RPMI7951 (cell line): ENCODE results near the gene CASQ2. TPM values are rescaled to one million over a fixed set of nuclear protein-coding genes. Genes with fewer than 3 reads are reported as not detected.
"Not testable (repeated sequence)": the region's sequence is repeated elsewhere in the genome, so short reads cannot be mapped to it uniquely, and the experiment has no call there.

Experiments
- DNase-seq: peaks from one replicate; pipeline ENCODE4 v3.0.0-alpha.2; 2012; ENCODE audit warnings: low read depth
- total RNA-seq: library from RNA; depleted of rRNA; stranded (reverse); fragments of >200 nt; shearing (Covaris generic); gene quantifications from 2 replicates; pipeline ENCODE4 v1.2.3, GENCODE V29; 2014

The CASQ2 gene
- total RNA-seq, 1 experiment from 2014 or later: not detected

DNA sequence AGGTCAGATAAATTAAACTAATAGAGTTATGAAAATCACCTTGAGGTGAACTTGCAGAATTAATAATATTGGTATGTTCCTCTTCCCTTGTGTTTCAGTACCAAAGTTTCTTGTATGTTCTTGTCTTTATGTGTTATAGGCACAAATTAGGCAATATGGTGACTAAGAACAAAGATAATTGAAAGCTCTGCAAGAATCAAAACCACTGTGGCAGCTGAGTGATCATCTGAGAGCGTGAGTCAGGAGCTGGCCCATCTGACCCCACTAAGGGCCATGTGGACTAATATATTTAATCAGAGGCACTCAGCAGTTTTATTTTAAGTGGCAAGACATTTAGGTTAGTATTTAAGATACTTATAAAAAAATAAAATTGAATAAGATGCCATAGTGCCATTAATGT is 12.8 kb upstream of the CASQ2 start:
- peak; percentile 68 for DNase-seq

DNA sequence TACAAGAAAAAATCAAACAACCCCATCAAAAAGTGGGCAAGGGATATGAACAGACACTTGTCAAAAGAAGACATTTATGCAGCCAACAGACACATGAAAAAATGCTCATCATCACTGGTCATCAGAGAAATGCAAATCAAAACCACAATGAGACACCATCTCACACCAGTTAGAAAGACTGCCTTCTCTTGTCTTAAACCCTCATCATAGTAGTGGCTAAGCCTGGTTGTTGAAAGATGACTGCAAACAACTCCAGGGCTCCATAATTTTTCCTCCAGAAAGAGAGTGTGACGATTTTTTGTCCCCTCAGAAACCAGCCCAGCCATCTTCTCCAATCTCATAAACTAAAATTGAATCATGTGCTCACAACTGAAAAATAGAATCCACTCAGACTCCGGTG is 12.1 kb upstream of the CASQ2 start:
- DNase-seq: not testable (repeated sequence)

DNA sequence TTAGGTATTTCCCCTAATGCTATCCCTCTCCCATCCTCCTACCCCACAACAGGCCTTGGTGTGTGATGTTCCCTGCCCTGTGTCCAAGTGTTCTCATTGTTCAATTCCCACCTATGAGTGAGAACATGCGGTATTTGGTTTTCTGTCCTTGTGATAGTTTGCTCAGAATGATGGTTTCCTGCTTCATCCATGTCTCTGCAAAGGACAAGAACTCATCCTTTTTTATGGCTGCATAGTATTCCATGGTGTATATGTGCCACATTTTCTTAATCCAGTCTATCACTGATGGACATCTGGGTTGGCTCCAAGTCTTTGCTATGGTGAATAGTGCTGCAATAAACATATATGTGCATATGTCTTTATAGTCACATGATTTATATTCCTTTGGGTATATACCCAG is 10.6 kb upstream of the CASQ2 start:
- DNase-seq: not testable (repeated sequence)

DNA sequence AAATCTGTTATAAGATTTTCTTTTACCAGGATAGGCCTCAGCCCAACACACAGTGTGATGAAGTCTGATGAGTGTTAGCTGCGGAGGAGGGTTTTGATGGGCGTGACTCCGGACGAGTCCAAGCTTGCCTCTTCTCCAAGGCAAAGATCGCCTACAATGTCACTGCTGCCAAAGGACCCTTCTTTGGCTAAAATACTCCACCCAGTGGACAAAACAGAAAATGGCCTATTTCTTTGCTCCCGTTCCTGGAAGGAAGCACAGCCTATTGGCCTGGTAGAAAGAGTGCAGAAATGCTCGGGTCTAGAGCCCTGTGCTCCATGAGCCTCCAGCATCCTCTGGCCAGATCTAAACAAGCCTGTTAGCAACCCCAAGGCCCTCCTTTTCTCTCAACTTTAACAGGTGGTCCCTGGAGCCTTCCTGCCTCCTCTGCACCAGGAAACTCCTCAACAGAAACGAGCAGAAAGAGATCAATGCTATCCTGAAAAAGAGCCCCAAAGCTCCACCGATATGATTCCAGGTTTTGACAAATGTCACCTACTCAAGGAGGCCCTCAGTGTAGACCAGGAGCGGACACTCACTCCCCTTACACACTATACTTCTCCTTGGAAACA is 3.4 kb upstream of the CASQ2 start:
- peak; percentile 80 for DNase-seq

DNA sequence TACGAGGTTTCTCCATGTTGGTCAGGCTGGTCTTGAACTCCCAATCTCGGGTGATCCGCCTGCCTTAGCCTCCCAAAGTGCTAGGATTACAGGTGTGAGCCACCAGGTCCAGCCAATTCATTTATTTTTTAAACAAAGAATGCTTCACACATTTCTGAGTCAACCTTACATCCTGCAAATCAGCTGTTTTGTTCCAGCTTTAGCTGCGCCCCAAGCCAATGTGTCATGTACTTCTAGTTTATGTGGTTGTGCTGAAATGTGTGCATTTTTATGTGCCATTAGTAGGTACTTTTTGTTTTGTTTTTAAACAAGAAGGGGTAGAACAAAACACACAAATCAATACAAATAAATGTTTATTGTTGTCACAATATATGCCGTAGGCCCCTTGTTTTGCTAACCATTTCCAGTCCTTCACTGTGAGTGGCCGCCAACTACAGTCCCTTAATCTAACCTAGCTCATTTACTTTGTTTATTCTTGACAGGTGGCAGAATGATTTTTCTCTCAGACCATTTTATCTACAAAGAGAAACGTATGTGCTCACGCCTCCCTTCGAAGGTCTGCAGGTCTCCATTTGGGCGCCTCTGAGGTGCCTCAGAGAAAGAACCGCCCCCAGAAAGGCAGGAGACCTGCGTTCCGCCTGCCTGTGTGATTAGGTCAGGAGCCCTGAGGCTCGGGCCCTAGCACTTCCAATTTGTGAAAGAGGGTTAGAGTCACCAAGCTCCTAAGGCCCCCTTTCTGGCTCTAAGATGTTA is 2.8 kb upstream of the CASQ2 start:
- DNase-seq: peak; percentile 7

DNA sequence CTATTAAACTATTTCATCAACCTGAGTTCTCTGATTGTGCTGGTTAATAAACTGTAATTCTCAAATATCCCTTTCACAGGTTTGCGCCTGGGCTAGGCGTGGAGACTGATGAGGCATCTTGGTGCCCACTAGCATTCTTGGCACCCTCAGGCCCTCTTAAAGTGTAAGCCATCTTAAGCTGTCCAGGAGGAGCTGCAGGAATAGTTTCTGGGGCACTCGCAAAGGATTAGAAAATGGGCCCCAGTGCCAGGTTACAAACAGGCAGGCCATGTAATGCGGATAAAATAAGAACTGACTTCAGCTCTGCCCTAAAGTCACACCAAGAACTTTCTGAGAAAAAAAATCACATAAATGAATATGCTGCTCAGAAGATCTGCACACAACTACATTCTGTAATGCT is 1.1 kb downstream of the CASQ2 start:
- DNase-seq: no peak

DNA sequence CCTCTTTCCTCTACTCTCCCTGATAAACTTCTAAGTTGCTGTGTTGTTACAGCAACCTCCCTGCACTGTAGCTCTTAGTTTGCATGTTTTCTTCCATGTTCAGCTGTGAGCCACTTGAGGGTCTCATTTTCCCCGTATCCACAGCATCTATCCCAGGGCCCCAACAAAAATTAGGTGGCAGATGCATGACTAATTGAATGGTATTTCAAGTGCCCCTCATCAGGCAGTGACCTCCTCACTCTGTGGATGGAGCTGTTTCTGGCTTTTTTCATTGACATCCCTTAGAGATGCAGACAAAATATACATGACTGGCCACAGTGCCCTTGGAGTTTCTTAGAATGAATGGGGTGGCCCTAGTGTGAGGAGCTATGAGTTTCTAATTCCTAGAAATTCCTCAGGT is 3.4 kb downstream of the CASQ2 start:
- no peak for DNase-seq

DNA sequence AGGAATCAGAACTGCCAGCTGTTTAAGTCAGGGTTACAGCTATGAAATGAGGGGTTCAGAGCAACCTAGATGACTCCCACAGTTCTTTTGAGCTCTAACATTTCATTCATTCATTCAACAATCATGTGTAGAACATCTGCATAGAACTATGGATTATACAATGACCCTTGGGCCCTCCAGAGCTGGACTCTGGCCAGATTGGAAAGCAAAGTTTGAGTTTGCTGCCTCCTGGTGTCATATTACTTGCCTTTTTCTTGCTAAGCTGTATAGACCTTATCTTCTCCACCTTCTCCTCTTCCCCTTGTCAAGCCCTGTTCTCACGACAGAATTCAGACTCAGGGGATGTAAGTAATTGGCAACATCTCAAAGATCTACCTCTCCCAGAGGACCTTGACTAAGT is 4.0 kb downstream of the CASQ2 start:
- DNase-seq: peak; percentile 45

DNA sequence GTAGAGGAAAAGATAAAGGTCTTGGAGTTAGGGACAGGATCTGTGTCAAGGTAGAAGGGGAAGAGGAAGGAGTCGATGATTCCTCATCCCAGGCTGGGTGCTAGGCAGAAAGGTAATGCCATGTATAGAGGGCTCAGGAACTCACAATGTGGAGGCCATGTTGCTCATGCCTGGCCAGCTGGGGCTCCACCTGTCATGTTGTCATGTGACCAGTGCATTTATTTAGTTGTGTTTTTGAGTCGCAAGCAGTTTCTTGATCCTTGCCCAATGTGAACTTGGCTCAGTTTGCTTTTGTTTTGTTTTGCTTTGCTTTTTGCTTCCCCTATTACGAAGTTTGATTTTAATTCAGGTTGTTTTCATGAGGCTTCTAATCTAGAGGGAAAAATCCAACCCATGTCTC is 5.7 kb downstream of the CASQ2 start:
- DNase-seq: no peak

DNA sequence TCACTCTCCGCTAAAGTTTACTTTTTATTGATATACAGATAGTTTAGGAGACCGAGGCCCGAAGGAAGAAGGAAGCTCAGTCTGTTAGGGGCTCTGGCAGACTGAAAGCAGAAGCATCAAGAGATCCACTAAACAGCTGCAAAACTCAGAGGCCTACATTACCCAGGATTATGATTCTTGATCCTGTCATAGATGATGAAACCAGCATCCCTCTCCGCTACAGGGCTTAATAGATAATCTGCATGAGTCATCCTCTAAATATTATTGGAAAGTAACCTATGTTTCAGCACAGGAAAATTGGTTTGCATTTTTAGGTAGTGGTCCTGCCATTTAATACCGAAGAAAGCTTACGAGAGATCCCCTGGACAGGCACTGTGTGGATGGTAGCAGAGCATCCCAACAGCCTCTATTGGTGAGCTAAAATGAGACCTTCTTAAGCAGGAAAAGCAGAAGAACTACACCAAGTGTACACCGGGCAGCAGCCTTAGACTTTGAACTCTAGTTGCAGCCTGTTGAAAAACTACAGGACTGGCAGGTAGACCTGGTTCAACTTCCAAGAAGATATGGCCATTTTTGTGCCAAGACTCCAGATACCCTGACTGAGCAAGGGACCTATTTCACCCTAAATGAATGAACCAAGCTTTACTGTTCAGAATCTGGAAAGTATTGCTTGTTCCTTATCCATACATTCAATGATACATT is 6.8 kb downstream of the CASQ2 start:
- DNase-seq: no peak

DNA sequence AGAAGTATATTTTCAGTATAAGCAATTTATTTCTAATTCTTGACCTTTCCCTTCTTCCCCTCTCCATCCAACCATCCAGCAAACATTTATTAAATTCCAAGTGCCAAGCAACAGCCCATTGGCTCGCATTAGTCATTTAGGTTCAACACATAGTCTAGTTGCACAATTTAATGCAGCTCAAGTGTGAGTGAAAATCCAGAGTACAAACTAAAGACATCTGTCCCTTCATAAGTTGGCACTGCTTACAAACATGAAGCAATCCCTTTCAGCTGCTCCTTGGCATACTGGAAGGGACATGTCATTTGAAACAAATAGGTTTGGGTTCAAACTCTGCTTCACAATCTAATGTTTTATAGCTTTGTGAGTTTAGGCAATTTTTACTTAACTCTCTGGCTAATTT is 10.7 kb downstream of the CASQ2 start:
- DNase-seq: no peak

DNA sequence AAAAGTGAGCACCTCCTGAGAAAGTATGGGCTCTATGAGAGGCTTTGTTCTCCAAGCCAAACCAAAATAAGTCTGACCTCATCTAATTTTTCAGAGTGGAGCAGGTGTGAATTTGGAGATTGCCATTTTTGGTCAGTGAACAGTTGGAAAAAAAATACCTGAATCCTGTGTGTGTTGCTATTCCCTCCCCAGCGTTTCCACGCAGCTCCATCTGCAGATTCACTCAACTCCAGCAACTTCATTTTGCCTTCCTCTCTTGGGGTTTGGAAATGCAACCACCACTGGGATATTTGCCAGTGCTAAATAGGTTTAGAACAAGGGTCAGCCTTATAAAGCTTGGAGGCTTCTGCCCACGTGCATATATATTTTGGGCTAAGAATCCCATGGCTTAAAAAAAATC is 11.2 kb downstream of the CASQ2 start:
- peak; percentile 8 for DNase-seq

DNA sequence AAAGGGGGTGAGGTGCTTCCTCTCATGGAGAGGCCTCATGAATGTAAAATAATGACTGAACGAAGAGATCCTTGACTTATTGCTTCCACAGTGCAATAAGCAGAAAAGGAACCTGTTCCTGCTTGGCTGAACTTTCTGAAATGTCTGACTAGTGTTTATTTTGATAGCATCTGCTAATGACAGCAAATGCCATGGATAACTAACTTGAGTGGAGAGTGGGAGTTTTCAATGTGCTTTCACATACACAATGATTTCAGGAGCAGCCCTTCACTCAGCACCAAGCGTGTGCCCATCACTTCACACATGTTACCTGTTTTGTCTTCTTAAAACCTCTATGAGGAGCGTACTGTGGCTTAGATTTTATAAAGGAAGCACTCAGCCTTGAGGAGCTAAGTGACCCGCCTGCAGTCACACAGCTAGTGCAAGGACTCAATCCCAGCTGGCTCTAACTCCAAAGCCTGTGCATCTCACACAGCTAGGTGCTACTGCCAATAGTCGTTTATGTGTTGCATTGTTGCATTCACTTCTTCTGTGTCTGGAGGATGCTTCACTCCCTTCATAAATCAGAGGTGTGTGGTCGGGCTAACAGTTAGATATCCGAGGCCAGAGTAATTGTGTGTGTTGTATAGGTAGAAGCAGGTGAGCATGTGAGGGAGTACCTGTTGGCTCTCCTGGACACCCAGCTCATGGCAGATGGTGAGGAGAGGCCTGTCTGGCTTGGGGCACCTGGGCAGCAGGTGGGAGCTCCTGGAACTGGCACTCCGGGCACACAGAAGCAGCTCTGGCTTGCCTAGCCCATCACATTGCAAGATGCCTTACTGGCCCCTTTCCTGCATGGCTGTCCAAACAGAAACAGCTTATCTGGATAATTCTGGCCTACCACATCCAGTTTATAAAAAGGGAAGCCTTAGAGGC is 12.8 kb downstream of the CASQ2 start:
- DNase-seq: no peak

DNA sequence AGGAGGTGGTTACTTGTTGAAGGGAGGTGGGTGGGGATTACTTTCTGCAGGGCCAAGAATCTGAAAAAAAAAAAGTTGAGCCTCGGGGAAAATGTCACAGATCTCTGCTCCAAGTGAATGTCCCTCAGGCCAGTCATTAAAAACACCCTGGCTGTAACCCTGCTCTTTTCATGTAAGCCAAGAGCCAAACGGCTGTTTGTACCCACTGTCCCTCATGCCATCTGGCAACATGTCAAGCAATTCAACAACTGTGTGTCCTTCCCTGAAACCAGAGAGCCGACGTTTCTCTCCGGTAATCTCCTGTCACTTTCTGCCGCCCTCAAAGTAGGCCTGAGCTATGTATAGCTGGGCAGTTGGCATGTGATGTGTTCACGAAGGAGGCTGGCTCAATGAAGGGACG is 14.7 kb downstream of the CASQ2 start:
- peak; percentile 5 for DNase-seq

DNA sequence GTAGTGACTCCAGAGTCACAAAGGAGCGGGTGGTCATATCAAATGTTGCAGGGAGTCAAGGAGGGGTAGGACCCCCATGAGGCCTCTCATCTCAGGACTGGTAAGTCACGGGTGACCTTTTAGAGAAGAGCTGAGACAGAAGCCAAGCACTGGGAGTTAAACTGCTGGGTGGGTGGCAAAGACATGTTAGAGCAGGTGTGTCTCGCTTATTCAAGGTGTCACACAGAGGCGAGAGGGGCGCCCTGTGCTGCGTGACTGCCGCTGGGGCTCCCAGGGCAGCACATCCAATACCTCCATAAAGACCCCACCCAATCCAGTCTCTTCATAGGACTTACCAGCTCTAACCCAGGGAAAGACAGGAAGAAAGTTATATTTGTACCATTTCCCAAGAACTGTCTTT is 15.2 kb downstream of the CASQ2 start:
- DNase-seq: no peak

DNA sequence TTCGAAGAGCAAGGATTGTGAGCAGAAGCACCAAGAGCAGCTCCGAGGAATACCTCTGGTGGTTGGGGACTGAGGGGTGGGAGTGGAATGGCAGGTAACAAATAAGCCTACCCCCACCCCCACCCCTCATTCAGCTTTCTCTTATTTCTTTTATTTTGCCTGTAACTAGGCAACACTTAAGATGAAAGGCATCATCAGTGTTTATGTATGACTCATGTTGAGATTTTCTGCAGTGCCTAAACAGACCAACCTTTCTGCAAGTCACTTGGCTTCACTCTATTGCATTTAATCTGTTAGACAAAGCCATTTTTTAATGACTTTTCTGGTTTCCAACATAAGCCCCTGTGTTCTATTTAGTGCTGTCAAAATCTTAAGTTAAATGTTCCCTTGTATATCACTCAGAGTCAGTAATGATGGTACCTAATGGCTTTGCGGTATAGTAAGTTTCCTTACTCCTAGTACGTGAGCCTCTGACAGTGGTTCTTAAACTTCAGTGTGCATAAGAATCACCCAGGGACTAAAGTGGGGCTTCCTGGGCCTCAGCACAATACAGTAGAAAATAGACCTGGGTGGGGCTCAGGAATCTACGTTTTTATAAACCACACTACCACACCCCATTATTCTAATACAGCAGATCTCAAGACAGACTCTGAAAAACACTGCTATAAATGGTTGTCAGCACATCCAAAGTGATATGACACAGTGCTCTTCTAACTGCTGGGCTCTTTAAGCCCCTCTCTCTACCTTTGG is 19.9 kb downstream of the CASQ2 start:
- peak; percentile 69 for DNase-seq

DNA sequence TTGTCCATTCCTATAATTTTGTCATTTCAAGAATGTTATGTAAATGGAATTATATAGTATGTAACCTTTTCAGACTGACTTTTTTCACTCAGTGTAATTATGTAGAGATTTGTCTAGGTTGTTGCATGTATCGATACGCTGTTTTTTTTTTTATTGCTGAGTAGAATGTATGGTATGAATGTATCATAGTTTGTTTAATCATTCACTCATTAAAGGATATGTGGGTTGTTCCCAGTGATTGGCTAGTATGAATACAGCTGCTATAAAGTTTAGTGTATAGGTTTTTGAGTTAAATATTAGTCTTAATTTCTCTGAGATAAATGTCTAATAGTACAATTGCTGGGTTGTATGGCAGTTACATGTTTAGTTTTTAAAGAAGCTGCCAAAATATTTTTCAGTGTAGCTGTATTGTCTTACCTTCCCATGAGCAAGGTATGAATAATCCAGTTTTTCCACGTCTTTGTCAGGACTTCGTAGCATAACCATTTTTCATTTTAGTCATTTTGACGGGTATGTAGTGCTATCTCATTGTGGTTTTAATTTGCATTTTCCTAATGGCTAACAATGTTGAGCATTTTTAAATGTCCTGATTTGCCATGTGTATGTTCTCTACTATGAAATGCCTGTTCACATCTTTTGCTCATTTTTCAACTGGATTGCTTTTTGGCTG is 22.4 kb downstream of the CASQ2 start:
- DNase-seq: no peak

DNA sequence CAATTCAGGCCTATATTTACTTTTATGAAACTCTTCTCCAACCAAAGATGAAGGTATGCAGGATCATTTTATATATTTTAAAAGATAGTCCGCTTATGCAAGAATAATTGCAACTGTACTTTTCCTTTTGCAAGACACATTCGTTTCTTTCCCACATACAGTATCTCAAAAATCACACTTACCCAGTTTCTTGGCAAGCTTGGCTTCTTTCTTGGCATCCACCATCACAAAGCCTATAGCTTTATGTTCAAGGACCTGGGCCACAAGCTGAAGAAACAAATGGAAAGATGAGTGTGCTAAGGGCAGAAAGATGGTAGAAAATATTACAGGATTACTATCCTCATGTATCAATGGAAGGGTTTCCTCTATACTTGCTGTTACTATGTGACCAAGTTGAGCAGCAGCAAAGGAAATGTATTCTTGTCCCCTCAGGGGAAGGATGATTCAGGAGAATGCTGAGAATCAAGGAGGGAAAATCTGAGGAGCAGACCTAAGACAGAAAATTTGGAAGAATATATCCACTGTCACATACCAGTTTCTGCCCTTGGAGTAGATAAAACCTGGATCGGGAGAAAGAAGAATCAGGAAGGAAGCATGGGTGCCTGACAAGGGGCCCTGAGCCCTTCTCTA is 23.8 kb downstream of the CASQ2 start:
- no peak for DNase-seq

DNA sequence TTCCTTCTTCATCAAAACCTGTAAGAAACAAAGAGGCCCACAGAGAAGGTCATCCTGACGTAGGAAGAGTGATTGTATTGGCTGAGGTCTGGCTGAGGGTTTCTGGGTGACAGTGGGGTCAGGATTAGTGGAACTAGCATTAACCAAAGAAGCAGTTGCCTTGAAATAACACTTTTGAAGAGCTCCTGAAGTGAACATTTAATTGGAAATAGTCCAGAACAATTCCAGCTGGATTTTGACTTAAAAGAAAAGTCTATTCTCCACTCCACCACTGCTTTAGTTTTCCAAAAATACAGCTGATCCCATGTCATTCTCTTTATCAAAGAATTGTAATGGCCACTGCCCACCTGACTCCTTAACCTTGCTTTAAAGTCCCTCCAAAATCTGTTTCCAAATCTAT is 27.7 kb downstream of the CASQ2 start:
- DNase-seq: no peak

DNA sequence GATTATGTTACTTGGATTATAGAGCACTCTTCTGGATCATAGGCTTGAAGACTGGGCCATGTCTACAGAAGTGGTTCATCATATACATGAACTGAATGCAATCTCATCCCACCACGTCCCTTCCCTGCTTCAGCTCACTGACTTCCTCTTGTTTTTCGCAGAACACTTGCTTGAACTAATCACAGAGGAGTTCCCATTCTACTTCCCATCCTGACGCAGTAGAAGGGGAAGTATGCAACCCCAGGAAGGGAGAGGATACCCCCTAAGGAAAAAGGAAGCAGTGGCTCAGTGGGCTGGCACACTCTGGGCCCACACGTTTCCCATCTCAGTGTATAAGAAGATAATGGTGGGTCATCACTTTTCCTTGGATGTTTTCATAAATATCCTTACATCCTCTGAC is 36.2 kb downstream of the CASQ2 start:
- no peak for DNase-seq
